Measurements from ENCODE around the gene ZPR1.

DNA sequence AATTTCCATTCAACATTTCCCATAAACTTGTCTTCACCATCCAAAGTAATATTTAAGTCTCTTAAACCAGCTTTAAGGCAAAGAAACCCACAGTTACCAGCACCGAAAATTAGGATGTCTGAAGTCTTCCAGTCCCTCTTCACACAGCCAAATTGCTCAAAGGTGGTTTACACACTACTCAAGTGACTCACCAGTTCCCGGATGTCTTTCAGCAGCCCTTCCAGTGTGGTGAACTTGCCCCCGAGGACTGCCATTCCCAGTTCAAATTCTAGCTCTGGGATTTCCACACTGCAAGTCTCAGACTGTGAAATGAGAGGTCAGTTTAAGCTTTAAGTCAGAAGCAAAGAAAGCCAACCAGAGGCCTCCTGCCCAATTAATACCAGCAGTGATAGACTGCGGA is 5.1 kb downstream of the ZPR1 start:
- TF ChIP-seq, protein P1, sequence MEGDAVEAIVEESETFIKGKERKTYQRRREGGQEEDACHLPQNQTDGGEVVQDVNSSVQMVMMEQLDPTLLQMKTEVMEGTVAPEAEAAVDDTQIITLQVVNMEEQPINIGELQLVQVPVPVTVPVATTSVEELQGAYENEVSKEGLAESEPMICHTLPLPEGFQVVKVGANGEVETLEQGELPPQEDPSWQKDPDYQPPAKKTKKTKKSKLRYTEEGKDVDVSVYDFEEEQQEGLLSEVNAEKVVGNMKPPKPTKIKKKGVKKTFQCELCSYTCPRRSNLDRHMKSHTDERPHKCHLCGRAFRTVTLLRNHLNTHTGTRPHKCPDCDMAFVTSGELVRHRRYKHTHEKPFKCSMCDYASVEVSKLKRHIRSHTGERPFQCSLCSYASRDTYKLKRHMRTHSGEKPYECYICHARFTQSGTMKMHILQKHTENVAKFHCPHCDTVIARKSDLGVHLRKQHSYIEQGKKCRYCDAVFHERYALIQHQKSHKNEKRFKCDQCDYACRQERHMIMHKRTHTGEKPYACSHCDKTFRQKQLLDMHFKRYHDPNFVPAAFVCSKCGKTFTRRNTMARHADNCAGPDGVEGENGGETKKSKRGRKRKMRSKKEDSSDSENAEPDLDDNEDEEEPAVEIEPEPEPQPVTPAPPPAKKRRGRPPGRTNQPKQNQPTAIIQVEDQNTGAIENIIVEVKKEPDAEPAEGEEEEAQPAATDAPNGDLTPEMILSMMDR (IDR thresholded peaks at IDR 0.05) = no peak
- TF ChIP-seq POLR2A (IDR thresholded peaks at IDR 0.05) = no peak
